ENCODE data around the gene ACOT6.

DNA sequence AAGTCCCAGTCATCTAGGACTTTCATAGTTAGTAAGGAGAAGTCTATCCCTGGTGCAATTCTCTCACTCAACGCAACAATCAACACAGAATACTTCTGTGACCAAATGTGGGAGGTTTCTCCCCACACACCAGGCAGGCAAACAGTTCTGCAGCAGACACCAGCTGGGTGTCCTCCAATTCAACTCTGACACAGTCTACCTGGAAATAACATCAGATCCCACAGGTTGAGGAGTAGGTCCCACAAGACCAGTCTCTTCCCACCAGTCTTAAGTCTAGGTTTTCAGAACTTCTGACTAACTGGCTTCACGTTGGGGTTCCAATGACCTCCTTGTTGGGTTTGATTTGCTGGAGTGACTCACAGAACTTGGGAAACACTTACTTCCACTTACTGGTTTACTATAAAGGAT, 14.8 kb downstream of the ACOT6 start:
- TF ChIP-seq ZNF426 (tag by site-specific recombination; IDR thresholded peaks at IDR 0.05) = no peak
- TF ChIP-seq SCRT1 (tag by site-specific recombination; IDR thresholded peaks at IDR 0.05; ENCODE audit: borderline replicate concordance) = no peak
- TF ChIP-seq, protein P1, sequence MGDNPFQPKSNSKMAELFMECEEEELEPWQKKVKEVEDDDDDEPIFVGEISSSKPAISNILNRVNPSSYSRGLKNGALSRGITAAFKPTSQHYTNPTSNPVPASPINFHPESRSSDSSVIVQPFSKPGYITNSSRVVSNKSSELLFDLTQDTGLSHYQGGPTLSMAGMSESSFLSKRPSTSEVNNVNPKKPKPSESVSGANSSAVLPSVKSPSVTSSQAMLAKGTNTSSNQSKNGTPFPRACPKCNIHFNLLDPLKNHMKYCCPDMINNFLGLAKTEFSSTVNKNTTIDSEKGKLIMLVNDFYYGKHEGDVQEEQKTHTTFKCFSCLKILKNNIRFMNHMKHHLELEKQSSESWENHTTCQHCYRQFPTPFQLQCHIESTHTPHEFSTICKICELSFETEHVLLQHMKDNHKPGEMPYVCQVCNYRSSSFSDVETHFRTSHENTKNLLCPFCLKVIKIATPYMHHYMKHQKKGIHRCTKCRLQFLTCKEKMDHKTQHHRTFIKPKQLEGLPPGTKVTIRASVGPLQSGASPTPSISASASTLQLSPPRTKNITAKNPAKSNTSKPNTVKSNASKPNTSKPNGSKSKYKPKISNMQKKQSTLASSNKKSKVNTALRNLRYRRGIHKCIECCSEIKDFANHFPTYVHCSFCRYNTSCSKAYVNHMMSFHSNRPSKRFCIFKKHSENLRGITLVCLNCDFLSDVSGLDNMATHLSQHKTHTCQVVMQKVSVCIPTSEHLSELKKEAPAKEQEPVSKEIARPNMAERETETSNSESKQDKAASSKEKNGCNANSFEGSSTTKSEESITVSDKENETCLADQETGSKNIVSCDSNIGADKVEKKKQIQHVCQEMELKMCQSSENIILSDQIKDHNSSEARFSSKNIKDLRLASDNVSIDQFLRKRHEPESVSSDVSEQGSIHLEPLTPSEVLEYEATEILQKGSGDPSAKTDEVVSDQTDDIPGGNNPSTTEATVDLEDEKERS (tag by site-specific recombination; IDR thresholded peaks at IDR 0.05) = no peak
- no peak for TF ChIP-seq ZFP3 (tag by site-specific recombination; IDR thresholded peaks at IDR 0.05; ENCODE audit: low read depth)
- TF ChIP-seq ZNF10 (tag by site-specific recombination; IDR thresholded peaks at IDR 0.05) = no peak
- TF ChIP-seq, protein P2, sequence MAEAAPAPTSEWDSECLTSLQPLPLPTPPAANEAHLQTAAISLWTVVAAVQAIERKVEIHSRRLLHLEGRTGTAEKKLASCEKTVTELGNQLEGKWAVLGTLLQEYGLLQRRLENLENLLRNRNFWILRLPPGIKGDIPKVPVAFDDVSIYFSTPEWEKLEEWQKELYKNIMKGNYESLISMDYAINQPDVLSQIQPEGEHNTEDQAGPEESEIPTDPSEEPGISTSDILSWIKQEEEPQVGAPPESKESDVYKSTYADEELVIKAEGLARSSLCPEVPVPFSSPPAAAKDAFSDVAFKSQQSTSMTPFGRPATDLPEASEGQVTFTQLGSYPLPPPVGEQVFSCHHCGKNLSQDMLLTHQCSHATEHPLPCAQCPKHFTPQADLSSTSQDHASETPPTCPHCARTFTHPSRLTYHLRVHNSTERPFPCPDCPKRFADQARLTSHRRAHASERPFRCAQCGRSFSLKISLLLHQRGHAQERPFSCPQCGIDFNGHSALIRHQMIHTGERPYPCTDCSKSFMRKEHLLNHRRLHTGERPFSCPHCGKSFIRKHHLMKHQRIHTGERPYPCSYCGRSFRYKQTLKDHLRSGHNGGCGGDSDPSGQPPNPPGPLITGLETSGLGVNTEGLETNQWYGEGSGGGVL (tag by site-specific recombination; IDR thresholded peaks at IDR 0.05) = no peak
- no peak for TF ChIP-seq ZNF843 (tag by site-specific recombination; IDR thresholded peaks at IDR 0.05)
- no peak for TF ChIP-seq ZNF274 (IDR thresholded peaks at IDR 0.05; ENCODE audit: low read length)
- TF ChIP-seq ZNF274 (tag by site-specific recombination; IDR thresholded peaks at IDR 0.05; ENCODE audit: borderline replicate concordance) = no peak
